HG03097 (cell line): ENCODE measurements around the gene MROH2A.
"Not testable (repeated sequence)": the region's sequence is repeated elsewhere in the genome, so short reads cannot be mapped to it uniquely, and the experiment has no call there.

Source experiments
- ATAC-seq: cut with Tn5 transposase; IDR thresholded peaks from one replicate; pipeline ENCODE4 v1.9.1; 2021; ENCODE audit not compliant: unreplicated experiment, low FRiP score

Gene MROH2A

DNA sequence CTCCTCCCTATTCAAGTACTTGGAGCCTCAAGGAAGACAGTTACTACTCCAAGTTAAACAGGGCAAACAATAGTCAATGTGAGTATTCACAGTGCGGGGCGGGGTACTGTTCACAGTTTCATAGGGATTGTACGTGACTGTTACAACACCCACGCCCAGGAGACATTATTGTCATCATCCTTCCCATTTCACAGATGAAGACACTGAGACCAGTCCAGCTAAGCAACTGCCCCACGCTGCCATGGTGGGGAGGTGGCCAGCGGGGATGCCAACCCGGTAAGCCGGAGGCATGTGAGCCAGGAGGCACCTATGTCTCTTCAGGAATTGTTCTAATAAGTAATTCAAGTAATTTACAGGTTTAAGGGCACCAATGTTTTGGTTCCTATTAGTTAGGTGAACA is 75.2 kb downstream of the MROH2A start:
- no peak for ATAC-seq

DNA sequence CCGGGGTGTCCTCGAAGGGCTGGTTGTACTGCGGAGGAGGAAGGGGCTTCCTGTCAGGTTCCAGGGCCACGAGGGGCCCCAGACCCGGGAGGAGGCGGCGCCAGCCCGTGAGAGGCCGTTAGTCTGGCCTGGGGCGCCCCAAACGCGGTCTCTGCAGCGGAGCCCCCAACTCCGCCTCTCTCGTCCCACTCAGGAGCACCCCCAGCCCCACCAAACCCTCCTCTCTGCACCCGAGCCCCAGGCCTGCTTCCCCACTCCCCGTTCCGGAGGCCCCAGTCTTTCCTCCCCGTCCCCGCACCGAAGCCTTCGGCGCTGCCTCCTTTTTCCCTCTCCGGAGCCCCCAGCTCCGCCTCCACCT is 75.7 kb downstream of the MROH2A start:
- no peak for ATAC-seq

DNA sequence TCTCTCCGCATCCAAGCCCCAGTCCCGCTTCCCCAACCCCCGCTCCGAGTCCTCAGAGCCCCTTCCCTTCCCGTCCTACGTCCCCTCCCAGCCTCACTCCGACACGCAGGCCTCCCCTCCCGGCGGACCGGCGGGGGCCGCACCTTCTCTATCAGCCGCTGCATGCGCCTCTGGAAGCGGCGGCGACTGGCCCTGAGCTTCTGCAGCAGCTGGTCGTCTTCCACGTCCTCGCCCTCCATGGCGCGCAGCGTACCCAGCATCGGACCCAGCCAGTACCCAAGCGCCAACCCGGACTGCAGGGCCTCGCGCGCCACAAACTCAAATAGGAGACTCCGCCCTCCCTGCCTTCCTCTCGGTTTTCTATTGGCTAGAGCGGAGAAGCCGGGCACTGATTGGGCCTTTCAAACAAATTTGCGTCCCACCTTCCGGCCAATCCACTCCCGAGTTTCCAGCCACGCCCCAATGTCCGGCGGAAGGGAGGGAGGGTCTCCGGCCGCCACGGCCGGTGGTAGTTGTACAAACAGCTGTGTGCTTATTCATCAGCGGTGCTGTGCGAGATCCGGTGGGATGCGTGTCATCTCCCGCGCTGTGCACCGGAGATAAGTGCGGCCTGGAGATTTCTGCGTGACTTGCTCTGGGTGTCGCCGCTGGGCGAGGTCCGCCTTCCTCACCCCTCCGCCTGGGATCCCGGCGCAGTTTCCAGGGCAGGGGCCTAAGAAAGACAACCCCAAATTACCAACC is 76.3 kb downstream of the MROH2A start, which contains the start of gene HJURP:
TSS of gene HJURP (minus strand) at position 295 of the 741 bp plus-strand sequence. CDS start at position 260, 35 bp downstream.
- ATAC-seq: peak; percentile 82

DNA sequence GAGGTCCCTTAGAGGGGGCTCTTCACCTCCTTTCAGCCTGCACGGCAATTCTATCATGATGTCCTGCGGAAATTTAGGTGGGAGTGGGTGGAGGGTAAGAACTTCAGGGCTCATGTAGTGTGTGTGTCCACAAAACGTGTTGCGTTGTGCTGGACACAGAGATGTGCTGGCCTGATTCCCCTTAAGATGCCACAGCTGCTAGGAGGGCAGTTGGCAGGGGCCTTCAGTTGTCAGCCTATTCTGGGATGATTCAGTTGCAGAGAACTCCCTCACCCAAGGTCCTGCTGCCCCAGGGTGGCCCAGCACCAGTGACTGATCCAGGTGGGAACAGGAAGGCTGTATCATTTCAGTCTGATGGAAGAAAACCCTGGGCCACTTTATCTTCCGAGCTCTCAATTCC is 77.2 kb downstream of the MROH2A start:
- no peak for ATAC-seq

DNA sequence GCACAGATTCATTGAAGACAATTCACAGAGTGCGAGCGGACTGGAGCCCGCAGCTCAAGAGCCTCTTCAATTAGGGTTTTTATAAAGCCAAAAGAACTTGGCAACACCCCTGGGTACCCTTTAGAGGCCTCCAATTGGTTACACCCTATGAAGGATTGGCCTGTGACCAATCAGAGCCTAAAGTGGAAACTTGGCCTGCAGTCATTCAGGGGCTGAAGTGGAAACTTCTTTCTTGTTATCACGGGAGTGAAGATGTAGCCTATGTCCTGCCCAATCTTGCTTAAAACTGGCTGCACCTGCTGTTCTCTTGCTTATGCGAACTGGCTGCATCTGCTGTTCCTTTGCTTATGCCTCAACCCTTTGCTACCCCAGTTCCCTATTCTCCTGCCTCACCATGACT is 78.1 kb downstream of the MROH2A start:
- no peak for ATAC-seq

DNA sequence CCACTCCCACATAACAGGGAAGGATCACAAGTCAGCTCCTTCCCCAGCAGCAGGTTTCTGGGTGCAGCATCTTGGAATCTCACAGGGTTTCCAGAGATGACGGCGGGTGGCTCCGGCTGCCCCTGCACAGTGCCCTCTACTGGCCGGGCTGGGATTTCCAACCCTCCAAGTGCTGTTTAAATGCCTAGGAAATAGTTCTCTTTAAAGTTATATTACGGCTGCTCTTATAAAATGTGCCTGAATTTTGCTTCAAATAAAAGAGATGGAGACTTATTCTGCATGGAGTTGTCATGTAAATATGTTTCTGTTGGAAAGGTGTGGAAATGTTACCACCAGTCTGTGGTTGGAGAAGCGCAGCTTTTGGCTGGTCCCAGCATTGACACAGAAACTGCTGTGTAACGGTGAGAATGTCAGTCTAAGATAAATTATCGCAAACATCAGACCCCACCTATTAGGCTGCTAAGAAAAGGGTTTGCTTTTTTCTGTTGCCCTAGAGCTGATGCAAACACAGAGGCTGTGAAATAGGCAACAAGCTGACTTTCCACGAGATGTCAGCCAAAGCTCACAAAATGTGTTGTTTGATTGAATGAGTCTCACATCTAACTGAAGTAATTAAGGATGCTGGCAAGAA is 79.5 kb downstream of the MROH2A start:
- no peak for ATAC-seq

DNA sequence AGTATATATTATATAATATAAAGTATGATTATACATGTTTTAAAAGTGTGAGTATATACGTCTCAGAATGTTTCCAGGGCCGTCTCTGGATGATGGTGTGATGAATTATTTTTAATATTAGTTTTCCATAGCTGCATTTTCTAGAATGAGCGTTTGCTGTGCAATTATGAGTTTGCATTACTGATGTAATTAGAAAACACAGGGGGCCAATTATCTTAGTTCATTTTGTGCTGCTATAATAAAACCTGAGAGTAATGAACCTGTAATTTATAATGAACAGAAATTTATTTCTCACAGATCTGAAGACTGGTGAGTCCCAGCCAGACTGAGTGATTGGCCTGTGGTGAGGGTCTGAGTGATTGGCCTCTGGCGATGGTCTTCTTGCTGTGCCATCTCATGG is 80.2 kb downstream of the MROH2A start:
- ATAC-seq: no peak

DNA sequence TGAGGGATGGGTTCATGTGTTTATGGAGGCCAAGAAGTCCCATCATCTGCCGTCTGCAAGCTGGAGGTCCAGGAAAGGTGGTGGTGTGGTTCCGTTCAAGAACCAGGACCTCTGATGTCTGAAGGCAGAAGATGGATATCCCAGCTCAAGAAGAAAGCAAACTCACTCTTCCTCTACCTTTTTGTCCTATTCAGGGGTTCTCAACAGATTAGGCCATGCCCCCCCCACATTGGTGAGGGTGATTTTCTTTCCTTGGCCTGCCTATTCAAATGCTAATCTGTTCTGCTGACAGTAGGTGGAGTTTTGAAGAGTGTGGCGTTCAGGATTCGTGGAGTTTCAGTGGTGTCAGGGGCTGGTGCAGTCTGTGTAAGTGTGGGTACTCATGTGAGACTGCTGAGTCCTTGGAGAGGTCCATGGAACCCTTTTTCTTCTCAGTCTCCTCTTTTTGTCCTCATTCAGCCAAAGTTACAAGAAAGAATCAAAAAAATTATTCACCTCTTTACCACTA is 84.2 kb downstream of the MROH2A start:
- no peak for ATAC-seq

DNA sequence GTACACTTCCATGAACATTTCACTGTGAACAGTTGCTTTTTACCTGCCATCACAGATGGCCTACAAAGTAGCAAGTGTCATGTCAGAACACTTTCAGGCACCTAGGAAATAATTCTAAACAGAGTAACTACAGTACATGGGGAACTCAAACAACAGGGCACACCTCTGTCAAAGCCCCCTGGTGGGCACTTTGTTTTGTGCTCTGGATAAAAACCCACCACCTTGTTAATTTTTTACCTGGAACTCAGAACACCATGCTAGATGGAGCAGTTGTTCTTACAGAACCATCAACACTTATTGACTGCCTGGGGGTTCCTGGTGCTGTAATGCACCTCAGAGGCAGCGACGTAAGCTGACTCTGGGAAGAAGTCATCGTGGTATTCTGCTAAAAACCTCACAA is 87.7 kb downstream of the MROH2A start:
- ATAC-seq: no peak

DNA sequence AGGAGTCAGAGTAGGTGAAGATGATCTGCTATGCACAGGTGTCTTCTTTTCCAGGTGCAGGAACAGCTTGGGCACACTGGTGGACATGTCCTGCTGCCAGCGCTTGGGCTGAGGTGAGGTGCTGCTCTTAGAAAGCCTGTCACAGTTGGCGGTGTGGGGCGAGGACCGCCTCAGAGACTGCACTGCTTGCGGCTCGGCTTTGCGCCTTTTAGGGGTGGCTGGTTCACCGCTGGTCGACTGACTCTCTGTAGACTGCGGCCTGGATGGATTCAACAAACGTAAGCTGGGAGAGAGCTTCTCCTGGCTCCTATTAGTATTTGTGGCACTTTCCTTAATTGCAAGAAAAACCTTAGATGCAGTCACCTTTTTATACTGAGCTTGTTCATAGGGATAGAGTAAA is 88.3 kb downstream of the MROH2A start:
- no peak for ATAC-seq

DNA sequence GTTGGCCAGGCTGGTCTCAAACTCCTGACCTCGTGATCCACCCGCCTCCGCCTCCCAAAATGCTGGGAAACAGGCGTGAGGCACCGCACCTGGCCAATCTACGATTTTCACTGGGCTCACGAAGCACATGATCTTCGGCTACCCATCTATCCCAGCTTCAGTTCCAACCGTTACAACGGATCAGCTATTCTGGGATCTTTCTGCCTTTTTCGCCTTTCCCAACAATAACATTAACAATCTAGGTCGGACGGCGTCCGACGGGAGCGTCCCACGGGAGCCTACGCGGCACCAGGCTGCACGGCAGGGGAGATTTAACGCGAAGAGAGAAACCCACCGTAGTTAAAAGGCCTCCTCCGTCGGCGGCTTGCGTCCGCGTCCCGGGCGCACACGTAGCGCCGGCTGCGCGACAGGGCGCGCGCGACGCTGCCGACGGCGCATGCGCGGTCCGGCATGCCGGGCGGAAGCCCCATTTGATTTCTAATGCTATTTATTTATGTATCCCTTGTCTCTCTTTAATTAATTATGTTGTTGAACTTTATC is 89.9 kb downstream of the MROH2A start, which contains the start of gene MSL3B:
TSS of gene MSL3B (minus strand) at position 394 of the 540 bp plus-strand sequence.
- peak; percentile 57 for ATAC-seq

DNA sequence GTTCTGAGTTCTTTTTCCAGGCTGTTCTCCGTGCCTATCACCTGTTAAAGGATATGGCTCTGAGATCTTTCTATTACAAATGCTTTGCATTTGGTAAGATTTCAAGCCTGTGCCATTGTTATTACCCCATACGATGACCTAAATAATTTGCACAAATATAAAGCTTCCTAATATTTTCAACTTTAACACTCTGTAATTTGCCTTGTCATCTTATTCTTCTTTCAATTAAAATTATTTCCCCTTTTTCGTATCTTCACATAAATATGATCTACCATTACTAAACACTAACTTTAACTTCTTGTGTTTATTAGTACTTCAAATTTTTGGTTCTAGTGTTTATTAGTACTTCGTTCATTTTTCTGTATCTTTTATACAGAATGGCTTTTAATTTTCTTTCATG is 93.3 kb downstream of the MROH2A start:
- no peak for ATAC-seq

DNA sequence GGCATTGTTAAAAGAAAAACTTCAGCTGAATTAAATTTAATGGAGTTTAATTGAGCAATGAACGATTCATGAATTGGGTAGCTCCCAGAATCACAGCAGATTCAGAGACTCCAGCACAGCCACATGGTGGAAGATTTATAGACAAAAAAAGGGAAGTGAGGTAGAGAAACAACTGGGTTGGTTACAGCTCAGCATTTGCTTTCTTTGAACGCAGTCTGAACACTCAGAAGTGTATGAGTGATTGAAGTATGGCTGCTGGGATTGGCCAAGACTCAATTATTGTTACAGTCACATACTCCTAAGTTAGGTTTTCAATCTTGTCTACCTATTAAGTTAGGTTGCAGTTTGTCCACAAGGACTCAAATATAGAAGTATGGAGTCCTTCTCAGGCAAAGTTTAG is 94.0 kb downstream of the MROH2A start:
- not testable (repeated sequence) for ATAC-seq

DNA sequence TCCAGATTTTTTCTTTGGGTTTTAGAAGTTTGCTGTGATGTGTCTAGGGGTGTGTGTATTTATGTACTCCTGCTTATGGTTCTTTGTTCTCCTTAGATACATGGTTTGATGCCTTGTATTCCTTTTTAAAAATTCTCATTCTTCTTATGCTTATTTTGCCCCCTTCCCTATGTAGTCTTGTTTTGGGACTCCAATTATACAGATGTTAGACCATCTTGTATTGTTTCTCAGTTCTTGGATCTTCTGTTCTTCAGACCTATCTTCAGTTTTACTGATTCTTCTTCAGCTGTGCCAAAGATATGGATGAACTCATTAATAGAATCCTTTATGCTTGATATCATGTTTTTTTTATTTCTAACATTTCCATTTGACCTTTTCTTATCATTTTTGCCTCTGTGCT is 104.2 kb downstream of the MROH2A start:
- ATAC-seq: no peak
